Measurements from ENCODE around the gene ZFR. TPM values are rescaled to one million over a fixed set of nuclear protein-coding genes. Genes with fewer than 3 reads are reported as not detected.

Gene ZFR
- total RNA-seq, 2 experiments from 2014 or later, result 58.8 to 61.0 TPM

DNA sequence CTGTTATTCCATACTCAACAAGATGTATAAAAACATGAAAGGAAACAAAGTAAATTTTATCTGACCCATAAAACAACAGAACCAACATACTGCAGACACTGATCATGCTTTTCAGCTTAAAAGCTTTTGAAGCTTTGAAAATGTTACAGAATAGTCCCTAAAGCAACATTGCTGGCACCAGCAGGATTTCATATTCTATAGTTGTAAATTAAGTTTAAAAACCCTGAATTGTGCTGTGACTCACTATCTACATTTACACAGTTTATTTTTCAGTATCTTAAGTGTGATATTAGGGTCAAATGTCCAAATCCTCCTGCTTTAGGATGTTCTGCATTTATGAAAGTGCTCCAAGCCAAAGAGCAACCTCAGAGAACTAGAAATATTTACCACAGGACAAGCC lies 59.9 kb downstream of the ZFR start:
- Mint-ChIP-seq H3K36me3 (ENCODE audit: low read depth) (peaks cover 93% of the 10 kb centered on the region), H3K27me3 (no peaks in the 10 kb centered on the region)

DNA sequence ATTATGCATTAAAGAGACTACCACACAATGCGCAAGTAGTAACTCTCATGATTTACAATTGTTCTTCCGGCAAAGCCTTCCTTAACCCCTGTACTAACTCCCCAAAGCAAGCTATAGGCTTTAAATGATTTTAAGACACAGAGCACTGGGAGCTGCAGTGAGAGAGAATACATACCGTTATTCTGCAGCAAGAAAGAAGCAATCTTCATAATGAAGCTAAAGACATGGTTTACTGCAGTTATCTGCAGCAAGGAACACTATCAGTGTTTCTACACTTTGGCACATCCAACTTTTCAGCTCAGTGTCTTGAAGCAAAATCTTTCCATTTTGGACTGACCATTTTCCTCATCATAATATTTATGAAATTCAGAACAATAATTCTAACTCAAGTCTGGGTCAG lies 61.0 kb downstream of the ZFR start:
- POLR2A ChIA-PET, result no interaction called here
- ATAC-seq (ENCODE audit: poor library complexity), result no peak
- no peak for DNase-seq
- Histone ChIP-seq H3K4me3 (ENCODE audit: low read length) (no peak overlapping the region), H3K4me1 (ENCODE audit: insufficient read depth, low read length) (no peaks in the 10 kb centered on the region), H3K27me3 (ENCODE audit: control insufficient read depth in 1 of 2, insufficient read depth in 2 of 2, low read length in 2 of 2) (no peaks in the 10 kb centered on the region), H3K36me3 (ENCODE audit: insufficient read depth, low read length) (peaks cover 84% of the 10 kb centered on the region), H3K9me3 (ENCODE audit: control insufficient read depth in 1 of 2, insufficient read depth in 1 of 2, low read length in 2 of 2) (no peaks in the 10 kb centered on the region), H3K27ac (ENCODE audit: low read depth in 1 of 2, low read length in 2 of 2) (no peak overlapping the region)
- no peak overlapping the region for H3K27ac Mint-ChIP-seq
- TF ChIP-seq, protein P1, sequence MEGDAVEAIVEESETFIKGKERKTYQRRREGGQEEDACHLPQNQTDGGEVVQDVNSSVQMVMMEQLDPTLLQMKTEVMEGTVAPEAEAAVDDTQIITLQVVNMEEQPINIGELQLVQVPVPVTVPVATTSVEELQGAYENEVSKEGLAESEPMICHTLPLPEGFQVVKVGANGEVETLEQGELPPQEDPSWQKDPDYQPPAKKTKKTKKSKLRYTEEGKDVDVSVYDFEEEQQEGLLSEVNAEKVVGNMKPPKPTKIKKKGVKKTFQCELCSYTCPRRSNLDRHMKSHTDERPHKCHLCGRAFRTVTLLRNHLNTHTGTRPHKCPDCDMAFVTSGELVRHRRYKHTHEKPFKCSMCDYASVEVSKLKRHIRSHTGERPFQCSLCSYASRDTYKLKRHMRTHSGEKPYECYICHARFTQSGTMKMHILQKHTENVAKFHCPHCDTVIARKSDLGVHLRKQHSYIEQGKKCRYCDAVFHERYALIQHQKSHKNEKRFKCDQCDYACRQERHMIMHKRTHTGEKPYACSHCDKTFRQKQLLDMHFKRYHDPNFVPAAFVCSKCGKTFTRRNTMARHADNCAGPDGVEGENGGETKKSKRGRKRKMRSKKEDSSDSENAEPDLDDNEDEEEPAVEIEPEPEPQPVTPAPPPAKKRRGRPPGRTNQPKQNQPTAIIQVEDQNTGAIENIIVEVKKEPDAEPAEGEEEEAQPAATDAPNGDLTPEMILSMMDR (IDR thresholded peaks at IDR 0.05), result no peak
- peaks cover 93% of the 10 kb centered on the region for H3K36me3 Mint-ChIP-seq (ENCODE audit: low read depth)
- H3K4me1 Mint-ChIP-seq (ENCODE audit: low read depth), result no peaks in the 10 kb centered on the region
- CTCF ChIA-PET, result no interaction called here
- intact Hi-C loops (cut with DNase I, micrococcal nuclease), result loop anchor here in 1 of 2 experiments (10.0 kb wide), 1 partner anchor 211 kb away; no protein-coding TSS in a partner anchor
- H3K27me3 Mint-ChIP-seq, result no peaks in the 10 kb centered on the region
- no peak overlapping the region for H3K4me3 Mint-ChIP-seq
- no peaks in the 10 kb centered on the region for H3K9me3 Mint-ChIP-seq

More for the DNA sequence above, 59.9 kb downstream of the ZFR start:
- Mint-ChIP-seq H3K4me3 (no peak overlapping the region), H3K27ac (no peak overlapping the region), H3K4me1 (ENCODE audit: low read depth) (no peaks in the 10 kb centered on the region), H3K9me3 (no peaks in the 10 kb centered on the region)
- TF ChIP-seq, protein P1 (IDR thresholded peaks at IDR 0.05), result no peak
- Histone ChIP-seq H3K27me3 (ENCODE audit: control insufficient read depth in 1 of 2, insufficient read depth in 2 of 2, low read length in 2 of 2) (no peaks in the 10 kb centered on the region), H3K4me1 (ENCODE audit: insufficient read depth, low read length) (no peaks in the 10 kb centered on the region), H3K4me3 (ENCODE audit: low read length) (no peak overlapping the region), H3K9me3 (ENCODE audit: control insufficient read depth in 1 of 2, insufficient read depth in 1 of 2, low read length in 2 of 2) (no peaks in the 10 kb centered on the region), H3K36me3 (ENCODE audit: insufficient read depth, low read length) (peaks cover 85% of the 10 kb centered on the region), H3K27ac (ENCODE audit: low read depth in 1 of 2, low read length in 2 of 2) (no peak overlapping the region)
- intact Hi-C loops (cut with DNase I, micrococcal nuclease), result loop anchor here in 1 of 2 experiments (10.0 kb wide), 1 partner anchor 210 kb away; no protein-coding TSS in a partner anchor
- CTCF ChIA-PET, result no interaction called here
- ATAC-seq (ENCODE audit: poor library complexity), result no peak
- DNase-seq, result no peak
- POLR2A ChIA-PET, result no interaction called here

DNA sequence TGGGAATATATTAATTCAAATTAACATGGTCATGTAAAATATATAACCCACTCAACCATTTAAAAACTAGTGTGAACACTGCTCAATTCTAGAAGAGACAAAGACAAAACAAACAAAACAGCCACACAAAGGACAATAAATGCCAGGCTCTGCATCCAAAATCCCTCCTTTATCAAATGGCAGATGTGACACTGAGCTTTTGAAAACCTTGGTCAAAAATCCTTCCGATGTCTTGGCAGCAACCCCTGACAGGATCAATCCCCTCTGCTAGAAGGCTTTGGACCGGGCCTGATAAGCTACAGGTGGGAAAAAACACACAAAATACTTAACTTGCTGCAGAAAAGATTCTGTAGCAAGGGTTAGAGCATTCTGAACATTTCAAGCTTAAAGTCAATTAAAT lies 61.5 kb downstream of the ZFR start:
- intact Hi-C loops (cut with DNase I, micrococcal nuclease), result loop anchor here in 1 of 2 experiments (10.0 kb wide), 1 partner anchor 212 kb away; no protein-coding TSS in a partner anchor
- Mint-ChIP-seq H3K36me3 (ENCODE audit: low read depth) (peaks cover 91% of the 10 kb centered on the region), H3K4me1 (ENCODE audit: low read depth) (no peaks in the 10 kb centered on the region), H3K27me3 (no peaks in the 10 kb centered on the region), H3K9me3 (no peaks in the 10 kb centered on the region), H3K4me3 (no peak overlapping the region), H3K27ac (no peak overlapping the region)
- Histone ChIP-seq H3K4me1 (ENCODE audit: insufficient read depth, low read length) (no peaks in the 10 kb centered on the region), H3K9me3 (ENCODE audit: control insufficient read depth in 1 of 2, insufficient read depth in 1 of 2, low read length in 2 of 2) (no peaks in the 10 kb centered on the region), H3K27me3 (ENCODE audit: control insufficient read depth in 1 of 2, insufficient read depth in 2 of 2, low read length in 2 of 2) (no peaks in the 10 kb centered on the region), H3K27ac (ENCODE audit: low read depth in 1 of 2, low read length in 2 of 2) (no peak overlapping the region), H3K36me3 (ENCODE audit: insufficient read depth, low read length) (peaks cover 83% of the 10 kb centered on the region), H3K4me3 (ENCODE audit: low read length) (no peak overlapping the region)
- no peak for DNase-seq
- no peak for ATAC-seq (ENCODE audit: poor library complexity)
- TF ChIP-seq, protein P1 (IDR thresholded peaks at IDR 0.05), result no peak
- CTCF ChIA-PET, result no interaction called here
- POLR2A ChIA-PET, result no interaction called here

Measured in CD4-positive, alpha-beta T cell (primary cell).